Keratinocyte (primary cell): ENCODE results near the gene CCDC70.

ENCODE experiments used
- CTCF ChIP-seq, 3 experiments: IDR thresholded peaks in 1 of 3; conservative IDR thresholded peaks in 1 of 3; optimal IDR thresholded peaks in 1 of 3; 2 replicates in 2 of 3; 3 replicates in 1 of 3; pipeline versions ENCODE3 to v1.5.1; 2011; ENCODE audit warnings: low read length in 3 of 3, mild to moderate bottlenecking in 3 of 3, moderate library complexity in 2 of 3, control low read depth in 1 of 3, inconsistent platforms in 1 of 3; ENCODE audit not compliant: insufficient read depth in 2 of 3; ENCODE audit errors: extremely low read depth in 1 of 3
- EZH2 ChIP-seq: IDR thresholded peaks from one replicate; pipeline ENCODE4 v1.6.1; 2012; ENCODE audit warnings: inconsistent platforms, mild to moderate bottlenecking, low read length, moderate library complexity

- TF ChIP-seq CTCF (optimal IDR thresholded peaks at IDR 0.05 in 1 of 3, IDR thresholded peaks at IDR 0.05 in 1 of 3, conservative IDR thresholded peaks at IDR 0.05 in 1 of 3; ENCODE audit: extremely low read depth in 1 of 3, insufficient read depth in 2 of 3, low read length in 3 of 3) (no peak), EZH2 (no peak)
Measured at GRCh38 chr13:51841732-51842131, 20.0 kb upstream of the CCDC70 start.
